ENCODE data around the gene NID1.

GRCh38 chr1:236112332-236112627, 47.4 kb upstream of the NID1 start:
- TF ChIP-seq CTCF (IDR thresholded peaks at IDR 0.05; ENCODE audit: low read depth, low read length, missing input control): no peak
- no peak for TF ChIP-seq ZBTB33 (IDR thresholded peaks at IDR 0.05)
- TF ChIP-seq GABPA (IDR thresholded peaks at IDR 0.05 in 1 of 2, conservative IDR thresholded peaks at IDR 0.05 in 1 of 2): no peak
- TF ChIP-seq RAD21 (IDR thresholded peaks at IDR 0.05): no peak
- no peak for TF ChIP-seq RXRA (IDR thresholded peaks at IDR 0.05)
- no peak for TF ChIP-seq MAX (IDR thresholded peaks at IDR 0.05)
- no peak for TF ChIP-seq TAF1 (conservative IDR thresholded peaks at IDR 0.05)
- TF ChIP-seq YY1 (IDR thresholded peaks at IDR 0.05): no peak
